K562 treated with DMSO at 1 percent for 48 hours (cell line): ENCODE data around the gene ROBO1. TPM values are rescaled to one million over a fixed set of nuclear protein-coding genes. Genes with fewer than 3 reads are reported as not detected.

Experiments
- total RNA-seq: library from RNA; unstranded; fragments of 300-600 nt; gene quantifications from 2 replicates; pipeline ENCODE4 v1.2.3, GENCODE V29; 2022; ENCODE audit warnings: low replicate concordance; ENCODE audit errors: extremely low read depth

Gene ROBO1
- not detected in 2 replicates for total RNA-seq

GRCh38 chr3:79767905-79768267 is at the start of gene ROBO1:
TSS of gene ROBO1 (minus strand) at chr3:79767998.

